Neural cell (in vitro differentiated cells): ENCODE data around the gene GTF3A. TPM values are rescaled to one million over a fixed set of nuclear protein-coding genes. Genes with fewer than 3 reads are reported as not detected.

Experiments used
- H2AFZ ChIP-seq: fragments of 200-600, 300-800 bp; sonication (generic), shearing (Covaris generic); 2 replicates; pipeline ENCODE4 v1.6.0; 2014; ENCODE audit warnings: low read depth, mild to moderate bottlenecking, antibody characterized with exemption, low read length, moderate library complexity
- H3F3A ChIP-seq: fragments of 200-600 bp; shearing (Covaris generic); 2 replicates; pipeline ENCODE4 v1.6.1; 2016; ENCODE audit warnings: mild to moderate bottlenecking, moderate library complexity, mixed read lengths, antibody characterized with exemption, low read length; ENCODE audit not compliant: insufficient read depth, poor library complexity, severe bottlenecking
- H3K27ac ChIP-seq: fragments of 200-600, 300-800 bp; sonication (generic), shearing (Covaris generic); 2 replicates; pipeline ENCODE4 v1.5.1; 2014; ENCODE audit warnings: mild to moderate bottlenecking, low read length, moderate library complexity
- H3K27me3 ChIP-seq: fragments of 300-800, 200-600 bp; sonication (generic), shearing (Covaris generic); 2 replicates; pipeline ENCODE4 v1.6.0; 2014; ENCODE audit warnings: mild to moderate bottlenecking, low read depth, low read length, moderate library complexity; ENCODE audit not compliant: insufficient read depth
- H3K36me3 ChIP-seq: fragments of 300-800, 200-600 bp; sonication (generic), shearing (Covaris generic); 2 replicates; pipeline ENCODE4 v1.5.1; 2014; ENCODE audit warnings: mild to moderate bottlenecking, antibody characterized with exemption, low read length, moderate library complexity; ENCODE audit not compliant: insufficient read depth
- H3K4me2 ChIP-seq: fragments of 300-800, 200-600 bp; sonication (generic), shearing (Covaris generic); 2 replicates; pipeline ENCODE4 v1.6.0; 2014; ENCODE audit warnings: mild to moderate bottlenecking, low read length
- H3K4me3 ChIP-seq: fragments of 300-800, 200-600 bp; sonication (generic), shearing (Covaris generic); 2 replicates; pipeline ENCODE4 v1.5.1; 2014; ENCODE audit warnings: mild to moderate bottlenecking, low read length, moderate library complexity
- H3K79me2 ChIP-seq: fragments of 200-600 bp; shearing (Covaris generic); replicated peaks from 2 replicates; pipeline ENCODE4 v1.6.0; 2014; ENCODE audit warnings: mild to moderate bottlenecking, low read length, moderate library complexity; ENCODE audit not compliant: insufficient read depth
- H3K9ac ChIP-seq: fragments of 300-800, 200-600 bp; sonication (generic), shearing (Covaris generic); 2 replicates; pipeline ENCODE4 v1.6.1; 2016; ENCODE audit warnings: mild to moderate bottlenecking, low read length, mixed read lengths
- H3K9me2 ChIP-seq: fragments of 200-600 bp; shearing (Covaris generic); 2 replicates; pipeline ENCODE4 v1.6.1; 2016; ENCODE audit warnings: mild to moderate bottlenecking, low read length, mixed read lengths; ENCODE audit not compliant: insufficient read depth
- H3K9me3 ChIP-seq: fragments of 200-600, 300-800 bp; sonication (generic), shearing (Covaris generic); 2 replicates; pipeline ENCODE4 v1.6.1; 2016; ENCODE audit warnings: mild to moderate bottlenecking, mixed run types, low read length, moderate library complexity, mixed read lengths
- H4K20me1 ChIP-seq: fragments of 200-600 bp; shearing (Covaris generic); 2 replicates; pipeline ENCODE4 v1.6.1; 2016; ENCODE audit warnings: mild to moderate bottlenecking, mixed run types; ENCODE audit not compliant: insufficient read depth
- EP300 ChIP-seq: fragments of 450-650 bp; conservative IDR thresholded peaks from 2 replicates; pipeline ENCODE4 v1.6.1; 2014; ENCODE audit warnings: antibody characterized with exemption, mild to moderate bottlenecking, moderate library complexity; ENCODE audit not compliant: poor library complexity, severe bottlenecking
- EZH2 ChIP-seq: fragments of 200-600, 300-800 bp; shearing (Covaris generic), sonication (generic); IDR thresholded peaks from 2 replicates; pipeline ENCODE4 v1.6.1; 2014; ENCODE audit warnings: antibody characterized with exemption, low read length, borderline replicate concordance, mild to moderate bottlenecking; ENCODE audit not compliant: insufficient read depth, poor library complexity, severe bottlenecking
- MXI1 ChIP-seq: fragments of 450-650 bp; conservative IDR thresholded peaks from 2 replicates; pipeline ENCODE4 v1.6.1; 2014; ENCODE audit warnings: antibody characterized with exemption, mild to moderate bottlenecking; ENCODE audit not compliant: poor library complexity, severe bottlenecking
- POLR2AphosphoS5 ChIP-seq: IDR thresholded peaks from 2 replicates; pipeline ENCODE4 v1.6.1; 2012
- RAD21 ChIP-seq: fragments of 450-650 bp; conservative IDR thresholded peaks from 2 replicates; pipeline ENCODE4 v1.6.1; 2014; ENCODE audit warnings: antibody characterized with exemption, mild to moderate bottlenecking, moderate library complexity
- SMC3 ChIP-seq: fragments of 450-650 bp; conservative IDR thresholded peaks from 2 replicates; pipeline ENCODE4 v1.6.1; 2014; ENCODE audit warnings: antibody characterized with exemption, mild to moderate bottlenecking, moderate library complexity; ENCODE audit not compliant: poor library complexity
- TAF1 ChIP-seq: IDR thresholded peaks from 2 replicates; pipeline ENCODE4 v1.6.1; 2012; ENCODE audit warnings: low read depth
- polyA plus RNA-seq: library from polyadenylated mRNA; depleted of rRNA; stranded (reverse); fragments of >200 nt; gene quantifications from 2 replicates; pipeline ENCODE4 v1.2.3, GENCODE V29; 2014
- TF ChIP-seq, protein P1 (sequence below): fragments of 450-650 bp; IDR thresholded peaks from 2 replicates; pipeline ENCODE4 v1.5.1; 2014; ENCODE audit warnings: antibody characterized with exemption, mild to moderate bottlenecking, moderate library complexity; ENCODE audit not compliant: poor library complexity, severe bottlenecking
- TF ChIP-seq, protein P2 (sequence below): IDR thresholded peaks from 2 replicates; pipeline ENCODE4 v1.6.1; 2012; ENCODE audit warnings: borderline replicate concordance

GTF3A gene
- polyA plus RNA-seq, 1 donor from 2014 or later = 104 TPM

DNA sequence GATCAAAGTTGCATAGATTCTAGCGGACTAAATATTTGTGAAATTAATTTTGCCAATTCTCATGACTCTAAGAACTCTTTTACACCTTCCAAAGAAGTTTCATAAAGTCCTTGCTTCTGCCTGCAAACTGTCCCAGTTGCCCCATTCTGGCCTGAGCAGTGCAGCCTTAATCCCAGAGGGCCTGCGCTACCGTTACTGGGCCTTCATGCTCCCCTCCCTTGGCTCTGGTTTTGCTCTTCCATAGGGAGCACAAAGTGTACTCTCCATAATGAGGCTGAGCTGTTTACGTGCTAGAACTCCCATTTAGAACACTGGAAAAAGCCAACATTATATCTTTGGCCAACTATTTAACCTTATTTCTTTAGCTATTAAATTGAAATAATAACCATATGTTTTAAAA is 23.9 kb downstream of the GTF3A start:
- Histone ChIP-seq H3K36me3 (no peaks in the 10 kb centered on the region), H3F3A (no peaks in the 10 kb centered on the region), H3K4me2 (no peak overlapping the region), H3K79me2 (peaks cover 14% of the 10 kb centered on the region), H3K9me2 (no peaks in the 10 kb centered on the region), H3K27ac (no peak overlapping the region), H2AFZ (no peak overlapping the region), H3K4me3 (peak overlapping the region; percentile 87), H3K9ac (no peak overlapping the region), H3K27me3 (peaks cover 8% of the 10 kb centered on the region), H3K9me3 (no peaks in the 10 kb centered on the region), H4K20me1 (no peaks in the 10 kb centered on the region)
- TF ChIP-seq TAF1 = no peak
- TF ChIP-seq, protein P1, sequence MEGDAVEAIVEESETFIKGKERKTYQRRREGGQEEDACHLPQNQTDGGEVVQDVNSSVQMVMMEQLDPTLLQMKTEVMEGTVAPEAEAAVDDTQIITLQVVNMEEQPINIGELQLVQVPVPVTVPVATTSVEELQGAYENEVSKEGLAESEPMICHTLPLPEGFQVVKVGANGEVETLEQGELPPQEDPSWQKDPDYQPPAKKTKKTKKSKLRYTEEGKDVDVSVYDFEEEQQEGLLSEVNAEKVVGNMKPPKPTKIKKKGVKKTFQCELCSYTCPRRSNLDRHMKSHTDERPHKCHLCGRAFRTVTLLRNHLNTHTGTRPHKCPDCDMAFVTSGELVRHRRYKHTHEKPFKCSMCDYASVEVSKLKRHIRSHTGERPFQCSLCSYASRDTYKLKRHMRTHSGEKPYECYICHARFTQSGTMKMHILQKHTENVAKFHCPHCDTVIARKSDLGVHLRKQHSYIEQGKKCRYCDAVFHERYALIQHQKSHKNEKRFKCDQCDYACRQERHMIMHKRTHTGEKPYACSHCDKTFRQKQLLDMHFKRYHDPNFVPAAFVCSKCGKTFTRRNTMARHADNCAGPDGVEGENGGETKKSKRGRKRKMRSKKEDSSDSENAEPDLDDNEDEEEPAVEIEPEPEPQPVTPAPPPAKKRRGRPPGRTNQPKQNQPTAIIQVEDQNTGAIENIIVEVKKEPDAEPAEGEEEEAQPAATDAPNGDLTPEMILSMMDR = no peak
- TF ChIP-seq EP300 = no peak
- TF ChIP-seq SMC3 = no peak

DNA sequence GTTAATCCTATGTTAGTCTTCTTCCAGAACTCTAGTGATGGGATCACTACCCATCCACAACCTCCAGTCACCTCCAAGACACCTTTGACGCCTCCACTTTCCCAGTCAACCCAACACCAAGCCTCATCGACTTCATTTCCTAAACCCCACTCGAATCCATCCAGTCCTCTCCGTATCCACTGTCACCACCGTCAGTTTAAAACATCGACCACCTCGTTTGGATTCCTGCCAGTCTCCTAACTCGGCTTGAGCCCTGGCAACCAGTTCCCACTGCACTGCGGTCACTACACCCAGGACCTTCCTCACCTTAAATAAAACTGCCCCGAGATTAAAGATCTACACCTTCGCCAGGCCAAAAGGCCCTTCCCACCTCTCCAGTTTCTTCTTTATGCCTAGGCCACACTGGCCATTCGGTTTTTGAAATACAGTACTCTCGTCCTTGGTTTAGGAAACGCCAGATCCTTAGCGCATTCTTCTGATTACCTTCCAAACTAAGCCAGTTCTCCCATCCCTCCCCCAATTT is 24.7 kb downstream of the GTF3A start:
- peaks cover 8% of the 10 kb centered on the region for H3K27me3 ChIP-seq
- H3K4me3 ChIP-seq = peak overlapping the region; percentile 87
- TF ChIP-seq TAF1 = no peak
- TF ChIP-seq RAD21 = no peak
- TF ChIP-seq, protein P1 = no peak
- TF ChIP-seq MXI1 = no peak
- TF ChIP-seq, protein P2, sequence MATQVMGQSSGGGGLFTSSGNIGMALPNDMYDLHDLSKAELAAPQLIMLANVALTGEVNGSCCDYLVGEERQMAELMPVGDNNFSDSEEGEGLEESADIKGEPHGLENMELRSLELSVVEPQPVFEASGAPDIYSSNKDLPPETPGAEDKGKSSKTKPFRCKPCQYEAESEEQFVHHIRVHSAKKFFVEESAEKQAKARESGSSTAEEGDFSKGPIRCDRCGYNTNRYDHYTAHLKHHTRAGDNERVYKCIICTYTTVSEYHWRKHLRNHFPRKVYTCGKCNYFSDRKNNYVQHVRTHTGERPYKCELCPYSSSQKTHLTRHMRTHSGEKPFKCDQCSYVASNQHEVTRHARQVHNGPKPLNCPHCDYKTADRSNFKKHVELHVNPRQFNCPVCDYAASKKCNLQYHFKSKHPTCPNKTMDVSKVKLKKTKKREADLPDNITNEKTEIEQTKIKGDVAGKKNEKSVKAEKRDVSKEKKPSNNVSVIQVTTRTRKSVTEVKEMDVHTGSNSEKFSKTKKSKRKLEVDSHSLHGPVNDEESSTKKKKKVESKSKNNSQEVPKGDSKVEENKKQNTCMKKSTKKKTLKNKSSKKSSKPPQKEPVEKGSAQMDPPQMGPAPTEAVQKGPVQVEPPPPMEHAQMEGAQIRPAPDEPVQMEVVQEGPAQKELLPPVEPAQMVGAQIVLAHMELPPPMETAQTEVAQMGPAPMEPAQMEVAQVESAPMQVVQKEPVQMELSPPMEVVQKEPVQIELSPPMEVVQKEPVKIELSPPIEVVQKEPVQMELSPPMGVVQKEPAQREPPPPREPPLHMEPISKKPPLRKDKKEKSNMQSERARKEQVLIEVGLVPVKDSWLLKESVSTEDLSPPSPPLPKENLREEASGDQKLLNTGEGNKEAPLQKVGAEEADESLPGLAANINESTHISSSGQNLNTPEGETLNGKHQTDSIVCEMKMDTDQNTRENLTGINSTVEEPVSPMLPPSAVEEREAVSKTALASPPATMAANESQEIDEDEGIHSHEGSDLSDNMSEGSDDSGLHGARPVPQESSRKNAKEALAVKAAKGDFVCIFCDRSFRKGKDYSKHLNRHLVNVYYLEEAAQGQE = no peak
- no peak for TF ChIP-seq SMC3
- no peak for TF ChIP-seq EP300
- no peak for TF ChIP-seq EZH2
- no peak for TF ChIP-seq POLR2AphosphoS5
- H3K4me2 ChIP-seq = peak overlapping the region; percentile 59
- no peaks in the 10 kb centered on the region for H3K9me2 ChIP-seq
- H3K27ac ChIP-seq = peak overlapping the region; percentile 94
- H3K9me3 ChIP-seq = no peaks in the 10 kb centered on the region
- peak overlapping the region; percentile 91 for H2AFZ ChIP-seq
- H3K9ac ChIP-seq = peak overlapping the region; percentile 94
- peaks cover 14% of the 10 kb centered on the region for H3K79me2 ChIP-seq
- no peaks in the 10 kb centered on the region for H4K20me1 ChIP-seq
- no peaks in the 10 kb centered on the region for H3K36me3 ChIP-seq
- no peaks in the 10 kb centered on the region for H3F3A ChIP-seq
